RWPE1 (cell line): Measurements from ENCODE around the gene TRIM71.
"Not testable (repeated sequence)": the region's sequence is repeated elsewhere in the genome, so short reads cannot be mapped to it uniquely, and the experiment has no call there.

ENCODE experiments used
- CTCF ChIA-PET: fragments of 350-600 bp; sonication (Branson Sonifier 250); formaldehyde crosslinking; extraction: SDS; loops from one replicate; lab custom pipeline; 2021; lab: Yijun Ruan, JAX
- POLR2A ChIA-PET: fragments of 400-600 bp; formaldehyde crosslinking; extraction: SDS; loops from one replicate; lab custom pipeline; 2020; ENCODE audit warnings: antibody characterized with exemption; ENCODE audit not compliant: low non-redundant PET; lab: Yijun Ruan, JAX
- DNase-seq: peaks from one replicate; pipeline ENCODE4 v3.0.0; 2012; ENCODE audit warnings: low spot score
- H3K27ac ChIP-seq: fragments of 450-650 bp; 2 replicates; pipeline ENCODE4 v1.5.1; 2017
- CTCF ChIP-seq: fragments of 450-650 bp; conservative IDR thresholded peaks from 2 replicates; pipeline ENCODE4 v1.5.1; 2017; ENCODE audit warnings: low read depth, mild to moderate bottlenecking

Gene TRIM71

GRCh38 chr3:32930161-32930560, 112.4 kb downstream of the TRIM71 start:
- H3K27ac ChIP-seq = no peak overlapping the region; the same call in 1 of the 2 replicates
- POLR2A ChIA-PET = no interaction called here
- TF ChIP-seq CTCF = no peak
- CTCF ChIA-PET = no interaction called here
- no peak for DNase-seq

GRCh38 chr3:32931273-32931672, 113.5 kb downstream of the TRIM71 start:
- H3K27ac ChIP-seq, CTCF ChIA-PET, POLR2A ChIA-PET, DNase-seq: not testable (repeated sequence)

GRCh38 chr3:32934150-32934742, 116.4 kb downstream of the TRIM71 start:
- ChIA-PET POLR2A (no interaction called here), CTCF (interaction anchor here (0.6 to 0.7 kb wide), 4 partner anchors 17 to 157 kb away, joined by 3 to 8 read pairs (median 4); no protein-coding TSS in a partner anchor)
- DNase-seq = no peak
- TF ChIP-seq CTCF = peak; percentile 81
- no peak overlapping the region for H3K27ac ChIP-seq

GRCh38 chr3:32937331-32937730, 119.5 kb downstream of the TRIM71 start:
- ChIA-PET POLR2A (no interaction called here), CTCF (no interaction called here)
- no peak for DNase-seq
- no peak for TF ChIP-seq CTCF
- no peak overlapping the region for H3K27ac ChIP-seq

GRCh38 chr3:32939531-32940284, 121.9 kb downstream of the TRIM71 start:
- POLR2A ChIA-PET, H3K27ac ChIP-seq, DNase-seq, CTCF ChIA-PET: not testable (repeated sequence)

GRCh38 chr3:32940726-32941125, 122.9 kb downstream of the TRIM71 start:
- ChIA-PET POLR2A (no interaction called here), CTCF (interaction anchor here (0.6 to 0.7 kb wide), 2 partner anchors 16 to 136 kb away, joined by 3 to 4 read pairs; no protein-coding TSS in a partner anchor)
- DNase-seq = no peak
- H3K27ac ChIP-seq = no peak overlapping the region
- TF ChIP-seq CTCF = no peak

GRCh38 chr3:32945136-32945535, 127.3 kb downstream of the TRIM71 start:
- POLR2A ChIA-PET = no interaction called here
- DNase-seq = peak; percentile 69
- TF ChIP-seq CTCF = no peak
- H3K27ac ChIP-seq = no peak overlapping the region
- CTCF ChIA-PET = no interaction called here

GRCh38 chr3:32945598-32945997, 127.8 kb downstream of the TRIM71 start:
- DNase-seq, CTCF ChIA-PET, H3K27ac ChIP-seq, POLR2A ChIA-PET: not testable (repeated sequence)
